ENCODE results near the gene LHX8.
"Not testable (repeated sequence)": the region's sequence is repeated elsewhere in the genome, so short reads cannot be mapped to it uniquely, and the experiment has no call there.

LHX8 gene

GRCh38 chr1:75165264-75165663 lies 31.1 kb downstream of the LHX8 start:
- ATAC-seq, result no peak

GRCh38 chr1:75166821-75167220 lies 32.6 kb downstream of the LHX8 start:
- Mint-ChIP-seq H3K27ac (no peak overlapping the region), H3K27me3 (no peaks in the 10 kb centered on the region), H3K4me1 (no peaks in the 10 kb centered on the region), H3K9me3 (no peaks in the 10 kb centered on the region), H3K4me3 (no peak overlapping the region), H3K36me3 (ENCODE audit: low read depth) (no peaks in the 10 kb centered on the region)
- no peak for DNase-seq
- no peak for ATAC-seq

More at GRCh38 chr1:75165264-75165663, 31.1 kb downstream of the LHX8 start:
- H3K4me1 Mint-ChIP-seq, result no peaks in the 10 kb centered on the region
- H3K4me3 Mint-ChIP-seq, result no peak overlapping the region
- no peak overlapping the region for H3K27ac Mint-ChIP-seq
- no peaks in the 10 kb centered on the region for H3K36me3 Mint-ChIP-seq (ENCODE audit: low read depth)
- no peak for DNase-seq
- H3K27me3 Mint-ChIP-seq, result no peaks in the 10 kb centered on the region
- no peaks in the 10 kb centered on the region for H3K9me3 Mint-ChIP-seq

- no peaks in the 10 kb centered on the region for H3K9me3 Mint-ChIP-seq
- H3K36me3 Mint-ChIP-seq (ENCODE audit: low read depth), result no peaks in the 10 kb centered on the region
- no peak overlapping the region for H3K4me3 Mint-ChIP-seq
Measured at GRCh38 chr1:75170011-75170410, 35.8 kb downstream of the LHX8 start.

GRCh38 chr1:75170981-75171380 lies 36.8 kb downstream of the LHX8 start:
- Mint-ChIP-seq H3K36me3 (ENCODE audit: low read depth) (no peaks in the 10 kb centered on the region), H3K27ac (no peak overlapping the region), H3K27me3 (no peaks in the 10 kb centered on the region), H3K9me3 (no peaks in the 10 kb centered on the region), H3K4me3 (no peak overlapping the region), H3K4me1 (no peaks in the 10 kb centered on the region)
- no peak for ATAC-seq
- no peak for DNase-seq

More at GRCh38 chr1:75170011-75170410, 35.8 kb downstream of the LHX8 start:
- no peaks in the 10 kb centered on the region for H3K27me3 Mint-ChIP-seq
- ATAC-seq, result no peak
- H3K27ac Mint-ChIP-seq, result no peak overlapping the region
- DNase-seq, result no peak
- H3K4me1 Mint-ChIP-seq, result no peaks in the 10 kb centered on the region

- Mint-ChIP-seq H3K4me1 (no peaks in the 10 kb centered on the region), H3K27ac (no peak overlapping the region), H3K9me3 (peaks cover 5% of the 10 kb centered on the region), H3K4me3 (no peak overlapping the region), H3K27me3 (no peaks in the 10 kb centered on the region), H3K36me3 (ENCODE audit: low read depth) (no peaks in the 10 kb centered on the region)
- DNase-seq (no peak), ATAC-seq (no peak)
Measured at GRCh38 chr1:75171876-75172275, 37.7 kb downstream of the LHX8 start.

- Mint-ChIP-seq H3K27me3 (no peaks in the 10 kb centered on the region), H3K27ac (no peak overlapping the region), H3K4me1 (no peaks in the 10 kb centered on the region), H3K9me3 (peaks cover 5% of the 10 kb centered on the region), H3K4me3 (no peak overlapping the region), H3K36me3 (ENCODE audit: low read depth) (no peaks in the 10 kb centered on the region)
- ATAC-seq, result no peak
- DNase-seq, result no peak
Measured at GRCh38 chr1:75172556-75172955, 38.4 kb downstream of the LHX8 start.

- DNase-seq (no peak), ATAC-seq (no peak)
- Mint-ChIP-seq H3K4me3 (no peak overlapping the region), H3K27me3 (peaks cover 2% of the 10 kb centered on the region), H3K27ac (no peak overlapping the region), H3K36me3 (ENCODE audit: low read depth) (no peaks in the 10 kb centered on the region), H3K4me1 (no peaks in the 10 kb centered on the region), H3K9me3 (peaks cover 9% of the 10 kb centered on the region)
Measured at GRCh38 chr1:75174031-75174760, 40.0 kb downstream of the LHX8 start.

- H3K9me3 Mint-ChIP-seq; ATAC-seq; H3K27me3 Mint-ChIP-seq; H3K27ac Mint-ChIP-seq; H3K36me3 Mint-ChIP-seq (ENCODE audit: low read depth); DNase-seq; H3K4me3 Mint-ChIP-seq; H3K4me1 Mint-ChIP-seq: not testable (repeated sequence)
Measured at GRCh38 chr1:75181214-75181955, 47.2 kb downstream of the LHX8 start.

GRCh38 chr1:75188892-75189291 lies 54.7 kb downstream of the LHX8 start:
- peaks cover 4% of the 10 kb centered on the region for H3K27me3 Mint-ChIP-seq
- H3K36me3 Mint-ChIP-seq (ENCODE audit: low read depth), result no peaks in the 10 kb centered on the region
- DNase-seq, result no peak
- no peak overlapping the region for H3K27ac Mint-ChIP-seq
- no peaks in the 10 kb centered on the region for H3K4me1 Mint-ChIP-seq
- no peaks in the 10 kb centered on the region for H3K9me3 Mint-ChIP-seq
- no peak overlapping the region for H3K4me3 Mint-ChIP-seq
- no peak for ATAC-seq

- Mint-ChIP-seq H3K27ac (no peak overlapping the region), H3K9me3 (no peaks in the 10 kb centered on the region), H3K4me1 (no peaks in the 10 kb centered on the region), H3K36me3 (ENCODE audit: low read depth) (no peaks in the 10 kb centered on the region), H3K27me3 (no peaks in the 10 kb centered on the region), H3K4me3 (no peak overlapping the region)
- no peak for DNase-seq
- no peak for ATAC-seq
Measured at GRCh38 chr1:75198163-75198562, 64.0 kb downstream of the LHX8 start.

GRCh38 chr1:75198761-75199160 lies 64.6 kb downstream of the LHX8 start:
- no peaks in the 10 kb centered on the region for H3K36me3 Mint-ChIP-seq (ENCODE audit: low read depth)
- DNase-seq (no peak), ATAC-seq (no peak)
- H3K27ac Mint-ChIP-seq, result no peak overlapping the region
- H3K4me1 Mint-ChIP-seq, result no peaks in the 10 kb centered on the region
- H3K4me3 Mint-ChIP-seq, result no peak overlapping the region
- no peaks in the 10 kb centered on the region for H3K9me3 Mint-ChIP-seq
- H3K27me3 Mint-ChIP-seq, result no peaks in the 10 kb centered on the region

GRCh38 chr1:75202751-75203150 lies 68.6 kb downstream of the LHX8 start:
- Mint-ChIP-seq H3K27ac (no peak overlapping the region), H3K27me3 (no peaks in the 10 kb centered on the region), H3K4me1 (no peaks in the 10 kb centered on the region)

GRCh38 chr1:75203415-75204277 lies 69.5 kb downstream of the LHX8 start:
- no peaks in the 10 kb centered on the region for H3K36me3 Mint-ChIP-seq (ENCODE audit: low read depth)
- DNase-seq (no peak), ATAC-seq (no peak)
- H3K4me1 Mint-ChIP-seq, result no peaks in the 10 kb centered on the region
- no peaks in the 10 kb centered on the region for H3K27me3 Mint-ChIP-seq
- H3K9me3 Mint-ChIP-seq, result no peaks in the 10 kb centered on the region
- H3K4me3 Mint-ChIP-seq, result no peak overlapping the region
- no peak overlapping the region for H3K27ac Mint-ChIP-seq

More at GRCh38 chr1:75202751-75203150, 68.6 kb downstream of the LHX8 start:
- DNase-seq, result no peak
- Mint-ChIP-seq H3K36me3 (ENCODE audit: low read depth) (no peaks in the 10 kb centered on the region), H3K9me3 (no peaks in the 10 kb centered on the region), H3K4me3 (no peak overlapping the region)
- no peak for ATAC-seq

GRCh38 chr1:75208862-75209261 lies 74.7 kb downstream of the LHX8 start:
- no peaks in the 10 kb centered on the region for H3K36me3 Mint-ChIP-seq (ENCODE audit: low read depth)
- H3K4me1 Mint-ChIP-seq, result no peaks in the 10 kb centered on the region
- DNase-seq (no peak), ATAC-seq (no peak)
- no peaks in the 10 kb centered on the region for H3K9me3 Mint-ChIP-seq
- no peak overlapping the region for H3K4me3 Mint-ChIP-seq
- no peak overlapping the region for H3K27ac Mint-ChIP-seq
- H3K27me3 Mint-ChIP-seq, result no peaks in the 10 kb centered on the region
